Smooth muscle cell of trachea (primary cell): Measurements from ENCODE around the gene PCNX4. TPM values are rescaled to one million over a fixed set of nuclear protein-coding genes. Genes with fewer than 3 reads are reported as not detected.

Source experiments
- total RNA-seq: library from RNA; depleted of rRNA; stranded (reverse); fragments of >200 nt; gene quantifications from 2 replicates; pipeline ENCODE4 v1.2.1, GENCODE V29; 2014

The PCNX4 gene
- 87.2 and 152 TPM in 2 replicates for total RNA-seq

DNA sequence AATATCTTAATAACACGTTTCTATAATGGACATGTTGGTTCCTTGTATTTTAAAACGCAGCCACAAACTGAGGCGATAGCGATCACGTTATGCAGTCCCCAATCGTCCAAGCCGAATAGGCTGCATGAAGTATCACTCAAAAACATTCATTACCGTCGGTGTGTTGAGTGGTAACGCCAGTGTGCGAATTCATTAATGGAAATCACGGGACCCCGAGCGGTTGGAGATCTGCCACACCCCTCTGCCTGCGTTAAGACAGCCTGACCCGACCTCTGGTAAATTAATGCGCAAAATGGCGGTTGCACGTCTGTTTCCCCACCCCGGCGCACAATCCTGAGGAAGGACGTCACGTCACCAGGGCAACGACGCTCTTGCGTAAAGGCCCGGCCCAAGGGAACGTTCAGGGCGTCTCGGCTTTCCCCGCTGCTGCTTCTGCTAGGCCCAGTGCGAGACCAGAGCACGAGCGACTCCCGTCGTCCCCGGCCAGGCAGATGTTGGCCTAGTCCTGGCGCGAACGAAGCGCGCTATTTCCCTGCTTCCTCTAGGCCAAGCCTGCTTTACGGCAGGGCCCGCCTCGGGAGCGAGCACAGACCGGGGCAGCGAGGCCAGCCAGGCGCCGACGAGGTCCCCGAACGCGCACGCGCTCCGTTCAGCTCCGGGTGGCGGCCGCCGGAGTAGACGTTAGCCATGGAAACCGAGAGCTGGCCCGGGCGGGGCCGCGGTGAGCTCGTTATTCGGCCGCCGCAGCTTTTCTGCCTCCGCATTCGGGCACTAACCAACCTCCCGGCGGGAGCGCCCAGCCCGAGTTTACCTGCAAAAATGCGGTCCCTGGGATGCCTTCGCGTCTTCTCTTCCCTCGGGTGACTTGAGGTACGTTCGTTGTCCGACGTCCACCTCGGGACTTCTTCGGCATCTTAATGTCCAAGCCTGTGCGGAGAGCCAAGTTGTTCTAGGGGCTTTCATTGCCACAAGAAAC is at the start of gene PCNX4:
Gene PCNX4 (plus strand): TSS at position 374 of the 976 bp plus-strand sequence. CDS start 15,716 bp downstream, outside the sequence.

GRCh38 chr14:60164712-60165546 is 73.2 kb downstream of the PCNX4 start, which contains the start of gene DHRS7:
Gene DHRS7, minus strand, starts transcription at chr14:60165398. Its CDS starts 89 bp downstream, at chr14:60165309.

Other genes with a start within 250 kb of the PCNX4 start
- gene RTN1, start 221.1 kb upstream of the PCNX4 start, total RNA-seq = 0.17 TPM in 1 of 2 replicates, not detected in the other
- gene LRRC9, start 171.8 kb upstream of the PCNX4 start, total RNA-seq = not detected in 2 replicates
- gene DHRS7, start 73.5 kb downstream of the PCNX4 start, total RNA-seq = 102 and 106 TPM in 2 replicates
- 18.9 and 40.0 TPM in 2 replicates for gene PPM1A, start 157.3 kb downstream of the PCNX4 start, total RNA-seq